Activated T-helper 1 cell treated with anti-CD3 and anti-CD28 coated beads, Interleukin-12 subunit alpha, Interleukin-12 subunit beta, Interleukin-2, Interleukin-4 antibody, amounts not matched to agents 30 ng/mL and 10 ng/mL and 1 ng/mL, durations not matched to agents 14 hours and 24 hours and 36 hours (primary cell): Measurements from ENCODE around the gene EYS. TPM values are rescaled to one million over a fixed set of nuclear protein-coding genes. Genes with fewer than 3 reads are reported as not detected.
"Not testable (repeated sequence)": the region's sequence is repeated elsewhere in the genome, so short reads cannot be mapped to it uniquely, and the experiment has no call there.

Source experiments
- DNase-seq: peaks from one replicate; pipeline ENCODE4 v3.0.0; 2021; ENCODE audit warnings: low spot score
- H3K27ac Mint-ChIP-seq: one replicate; pipeline ENCODE4 v1.8.0; 2021; ENCODE audit warnings: mild to moderate bottlenecking, mixed read lengths
- H3K27me3 Mint-ChIP-seq: one replicate; pipeline ENCODE4 v1.8.0; 2022; ENCODE audit warnings: mild to moderate bottlenecking, moderate library complexity, mixed read lengths; ENCODE audit not compliant: insufficient read depth
- H3K36me3 Mint-ChIP-seq: one replicate; pipeline ENCODE4 v1.8.0; 2021; ENCODE audit warnings: low read depth, mixed read lengths
- H3K4me1 Mint-ChIP-seq: one replicate; pipeline ENCODE4 v1.8.0; 2021; ENCODE audit warnings: low read depth, mixed read lengths
- H3K4me3 Mint-ChIP-seq: one replicate; pipeline ENCODE4 v1.8.0; 2021; ENCODE audit warnings: mild to moderate bottlenecking, moderate library complexity, mixed read lengths
- H3K9me3 Mint-ChIP-seq: one replicate; pipeline ENCODE4 v1.8.0; 2021; ENCODE audit warnings: mixed read lengths
- intact Hi-C: fragments of 100-400 bp; cut with micrococcal nuclease; formaldehyde crosslinking; loops from one replicate; pipeline ENCODE4 v1.15.1; 2024
- total RNA-seq: library from RNA; stranded (reverse); gene quantifications from 2 replicates; pipeline ENCODE4 v1.2.3, GENCODE V29; 2022

Gene EYS
- total RNA-seq, 1 donor from 2014 or later = not detected

GRCh38 chr6:65505736-65506135 is 201.3 kb downstream of the EYS start:
- Mint-ChIP-seq H3K36me3 (no peaks in the 10 kb centered on the region), H3K4me3 (no peak overlapping the region), H3K9me3 (peaks cover 8% of the 10 kb centered on the region), H3K27ac (no peak overlapping the region), H3K4me1 (no peaks in the 10 kb centered on the region), H3K27me3 (no peaks in the 10 kb centered on the region)
- DNase-seq = no peak
- intact Hi-C loops = no loop called here

- Mint-ChIP-seq H3K27me3 (no peaks in the 10 kb centered on the region), H3K4me1 (no peaks in the 10 kb centered on the region), H3K27ac (no peak overlapping the region), H3K4me3 (no peak overlapping the region), H3K36me3 (no peaks in the 10 kb centered on the region), H3K9me3 (peaks cover 13% of the 10 kb centered on the region)
- DNase-seq = no peak
- intact Hi-C loops = no loop called here
These were observed 206.0 kb downstream of the EYS start for GRCh38 chr6:65501045-65501444.

- H3K4me1 Mint-ChIP-seq, H3K4me3 Mint-ChIP-seq, H3K27ac Mint-ChIP-seq, DNase-seq, H3K36me3 Mint-ChIP-seq, H3K27me3 Mint-ChIP-seq, intact Hi-C loops: not testable (repeated sequence)
- H3K9me3 Mint-ChIP-seq = peaks cover 12% of the 10 kb centered on the region
These were observed 223.4 kb downstream of the EYS start for GRCh38 chr6:65483652-65484051.

GRCh38 chr6:65469650-65470049 is 237.4 kb downstream of the EYS start:
- no peak overlapping the region for H3K27ac Mint-ChIP-seq
- H3K4me1 Mint-ChIP-seq = no peaks in the 10 kb centered on the region
- intact Hi-C loops = no loop called here
- peaks cover 14% of the 10 kb centered on the region for H3K9me3 Mint-ChIP-seq
- H3K27me3 Mint-ChIP-seq = no peaks in the 10 kb centered on the region
- no peak overlapping the region for H3K4me3 Mint-ChIP-seq
- DNase-seq = no peak
- no peaks in the 10 kb centered on the region for H3K36me3 Mint-ChIP-seq

- Mint-ChIP-seq H3K9me3 (peaks cover 9% of the 10 kb centered on the region), H3K4me3 (no peak overlapping the region), H3K4me1 (no peaks in the 10 kb centered on the region), H3K27me3 (no peaks in the 10 kb centered on the region), H3K36me3 (no peaks in the 10 kb centered on the region), H3K27ac (no peak overlapping the region)
- no peak for DNase-seq
- intact Hi-C loops = no loop called here
These were observed 238.7 kb downstream of the EYS start for GRCh38 chr6:65468307-65468706.

GRCh38 chr6:65461121-65461520 is 245.9 kb downstream of the EYS start:
- H3K36me3 Mint-ChIP-seq = no peaks in the 10 kb centered on the region

GRCh38 chr6:65452333-65452732 is 254.7 kb downstream of the EYS start:
- H3K36me3 Mint-ChIP-seq = no peaks in the 10 kb centered on the region
- peaks cover 16% of the 10 kb centered on the region for H3K9me3 Mint-ChIP-seq

More at GRCh38 chr6:65461121-65461520, 245.9 kb downstream of the EYS start:
- intact Hi-C loops = no loop called here
- no peaks in the 10 kb centered on the region for H3K27me3 Mint-ChIP-seq
- H3K27ac Mint-ChIP-seq = no peak overlapping the region
- no peak for DNase-seq
- H3K4me3 Mint-ChIP-seq = no peak overlapping the region
- H3K9me3 Mint-ChIP-seq = peaks cover 18% of the 10 kb centered on the region
- no peaks in the 10 kb centered on the region for H3K4me1 Mint-ChIP-seq

GRCh38 chr6:65450451-65450850 is 256.6 kb downstream of the EYS start:
- Mint-ChIP-seq H3K9me3 (peaks cover 4% of the 10 kb centered on the region), H3K4me3 (no peak overlapping the region), H3K27me3 (no peaks in the 10 kb centered on the region), H3K4me1 (no peaks in the 10 kb centered on the region), H3K36me3 (no peaks in the 10 kb centered on the region), H3K27ac (no peak overlapping the region)
- intact Hi-C loops = no loop called here
- DNase-seq = no peak

More at GRCh38 chr6:65452333-65452732, 254.7 kb downstream of the EYS start:
- intact Hi-C loops = no loop called here
- Mint-ChIP-seq H3K4me1 (no peaks in the 10 kb centered on the region), H3K27ac (no peak overlapping the region), H3K27me3 (no peaks in the 10 kb centered on the region), H3K4me3 (no peak overlapping the region)
- DNase-seq = no peak

GRCh38 chr6:65449926-65450325 is 257.1 kb downstream of the EYS start:
- Mint-ChIP-seq H3K27ac (no peak overlapping the region), H3K4me1 (no peaks in the 10 kb centered on the region), H3K4me3 (no peak overlapping the region), H3K27me3 (no peaks in the 10 kb centered on the region), H3K9me3 (no peaks in the 10 kb centered on the region), H3K36me3 (no peaks in the 10 kb centered on the region)
- intact Hi-C loops = no loop called here
- DNase-seq = no peak

- no peak for DNase-seq
- Mint-ChIP-seq H3K27me3 (no peaks in the 10 kb centered on the region), H3K4me1 (no peaks in the 10 kb centered on the region), H3K36me3 (no peaks in the 10 kb centered on the region), H3K4me3 (no peak overlapping the region), H3K27ac (no peak overlapping the region), H3K9me3 (no peaks in the 10 kb centered on the region)
- intact Hi-C loops = no loop called here
These were observed 258.2 kb downstream of the EYS start for GRCh38 chr6:65448866-65449265.

- DNase-seq = no peak
- H3K27me3 Mint-ChIP-seq = no peaks in the 10 kb centered on the region
- no peaks in the 10 kb centered on the region for H3K4me1 Mint-ChIP-seq
- no peak overlapping the region for H3K4me3 Mint-ChIP-seq
- no peaks in the 10 kb centered on the region for H3K36me3 Mint-ChIP-seq
- intact Hi-C loops = no loop called here
- H3K27ac Mint-ChIP-seq = no peak overlapping the region
- H3K9me3 Mint-ChIP-seq = peaks cover 16% of the 10 kb centered on the region
These were observed 270.7 kb downstream of the EYS start for GRCh38 chr6:65436281-65436680.

- no peaks in the 10 kb centered on the region for H3K4me1 Mint-ChIP-seq
- no peak overlapping the region for H3K4me3 Mint-ChIP-seq
- H3K36me3 Mint-ChIP-seq = no peaks in the 10 kb centered on the region
- no peak overlapping the region for H3K27ac Mint-ChIP-seq
- intact Hi-C loops = no loop called here
- H3K27me3 Mint-ChIP-seq = no peaks in the 10 kb centered on the region
- DNase-seq = no peak
- peaks cover 19% of the 10 kb centered on the region for H3K9me3 Mint-ChIP-seq
These were observed 290.4 kb downstream of the EYS start for GRCh38 chr6:65416621-65417020.

GRCh38 chr6:65410309-65410708 is 296.7 kb downstream of the EYS start:
- no peaks in the 10 kb centered on the region for H3K27me3 Mint-ChIP-seq

GRCh38 chr6:65402564-65402963 is 304.5 kb downstream of the EYS start:
- H3K27ac Mint-ChIP-seq = no peak overlapping the region
- no peak overlapping the region for H3K4me3 Mint-ChIP-seq
- H3K36me3 Mint-ChIP-seq = no peaks in the 10 kb centered on the region
- H3K4me1 Mint-ChIP-seq = no peaks in the 10 kb centered on the region
- no peaks in the 10 kb centered on the region for H3K27me3 Mint-ChIP-seq
- no peaks in the 10 kb centered on the region for H3K9me3 Mint-ChIP-seq
- intact Hi-C loops = no loop called here
- no peak for DNase-seq

More at GRCh38 chr6:65410309-65410708, 296.7 kb downstream of the EYS start:
- Mint-ChIP-seq H3K27ac (no peak overlapping the region), H3K36me3 (no peaks in the 10 kb centered on the region), H3K4me3 (no peak overlapping the region), H3K4me1 (no peaks in the 10 kb centered on the region), H3K9me3 (peaks cover 14% of the 10 kb centered on the region)
- DNase-seq = no peak
- intact Hi-C loops = no loop called here
